ENCODE data around the gene PLXNB1. TPM values are rescaled to one million over a fixed set of nuclear protein-coding genes. Genes with fewer than 3 reads are reported as not detected.

The PLXNB1 gene
- total RNA-seq, 1 experiment from 2014 or later: 35.6 TPM

- no peaks in the 10 kb centered on the region for H3K9me3 ChIP-seq (ENCODE audit: control insufficient read depth in 1 of 2, insufficient read depth in 1 of 2, low read depth in 1 of 2, low read length in 2 of 2)
- H3K36me3 ChIP-seq (ENCODE audit: control insufficient read depth in 1 of 2, insufficient read depth in 2 of 2, low read length in 2 of 2): no peaks in the 10 kb centered on the region
- TF ChIP-seq SP1 (IDR thresholded peaks at IDR 0.05; ENCODE audit: low read depth): no peak
- no peak for TF ChIP-seq ZBTB33 (IDR thresholded peaks at IDR 0.05; ENCODE audit: extremely low read depth, insufficient replicate concordance, low read length)
- TF ChIP-seq, protein P1, sequence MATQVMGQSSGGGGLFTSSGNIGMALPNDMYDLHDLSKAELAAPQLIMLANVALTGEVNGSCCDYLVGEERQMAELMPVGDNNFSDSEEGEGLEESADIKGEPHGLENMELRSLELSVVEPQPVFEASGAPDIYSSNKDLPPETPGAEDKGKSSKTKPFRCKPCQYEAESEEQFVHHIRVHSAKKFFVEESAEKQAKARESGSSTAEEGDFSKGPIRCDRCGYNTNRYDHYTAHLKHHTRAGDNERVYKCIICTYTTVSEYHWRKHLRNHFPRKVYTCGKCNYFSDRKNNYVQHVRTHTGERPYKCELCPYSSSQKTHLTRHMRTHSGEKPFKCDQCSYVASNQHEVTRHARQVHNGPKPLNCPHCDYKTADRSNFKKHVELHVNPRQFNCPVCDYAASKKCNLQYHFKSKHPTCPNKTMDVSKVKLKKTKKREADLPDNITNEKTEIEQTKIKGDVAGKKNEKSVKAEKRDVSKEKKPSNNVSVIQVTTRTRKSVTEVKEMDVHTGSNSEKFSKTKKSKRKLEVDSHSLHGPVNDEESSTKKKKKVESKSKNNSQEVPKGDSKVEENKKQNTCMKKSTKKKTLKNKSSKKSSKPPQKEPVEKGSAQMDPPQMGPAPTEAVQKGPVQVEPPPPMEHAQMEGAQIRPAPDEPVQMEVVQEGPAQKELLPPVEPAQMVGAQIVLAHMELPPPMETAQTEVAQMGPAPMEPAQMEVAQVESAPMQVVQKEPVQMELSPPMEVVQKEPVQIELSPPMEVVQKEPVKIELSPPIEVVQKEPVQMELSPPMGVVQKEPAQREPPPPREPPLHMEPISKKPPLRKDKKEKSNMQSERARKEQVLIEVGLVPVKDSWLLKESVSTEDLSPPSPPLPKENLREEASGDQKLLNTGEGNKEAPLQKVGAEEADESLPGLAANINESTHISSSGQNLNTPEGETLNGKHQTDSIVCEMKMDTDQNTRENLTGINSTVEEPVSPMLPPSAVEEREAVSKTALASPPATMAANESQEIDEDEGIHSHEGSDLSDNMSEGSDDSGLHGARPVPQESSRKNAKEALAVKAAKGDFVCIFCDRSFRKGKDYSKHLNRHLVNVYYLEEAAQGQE (IDR thresholded peaks at IDR 0.05; ENCODE audit: low read depth): no peak
- no peak for TF ChIP-seq TCF7L2 (IDR thresholded peaks at IDR 0.05; ENCODE audit: borderline replicate concordance, extremely low read depth, insufficient read depth, insufficient read length)
- TF ChIP-seq CEBPB (IDR thresholded peaks at IDR 0.05; ENCODE audit: low read depth): no peak
- no peak for TF ChIP-seq EZH2phosphoT487 (IDR thresholded peaks at IDR 0.05; ENCODE audit: borderline replicate concordance)
- no peak for TF ChIP-seq MAX (IDR thresholded peaks at IDR 0.05)
- no peak for TF ChIP-seq EGR1 (IDR thresholded peaks at IDR 0.05; ENCODE audit: low read depth)
- no peak for TF ChIP-seq CBX3 (IDR thresholded peaks at IDR 0.05; ENCODE audit: low read depth)
- no peak for TF ChIP-seq ATF3 (IDR thresholded peaks at IDR 0.05)
- TF ChIP-seq ZFX (IDR thresholded peaks at IDR 0.05): no peak
- TF ChIP-seq FOSL1 (IDR thresholded peaks at IDR 0.05; ENCODE audit: low read depth): no peak
- TF ChIP-seq RAD21 (IDR thresholded peaks at IDR 0.05; ENCODE audit: low read depth): no peak
- CTCF ChIA-PET: no interaction called here
- no peak overlapping the region for H3K4me2 ChIP-seq (ENCODE audit: low read length)
- H3K9ac ChIP-seq (ENCODE audit: low read length): no peak overlapping the region
- DNase-seq (ENCODE audit: low read depth, low spot score): no peak
- RAD21 ChIA-PET (ENCODE audit: low non-redundant PET in 1 of 2, low total read pairs in 2 of 2, uncharacterized antibody in 2 of 2, unreplicated experiment in 2 of 2): no interaction called here
- intact Hi-C loops (cut with micrococcal nuclease): no loop called here
- POLR2A ChIA-PET: no interaction called here
- H3K27me3 ChIP-seq (ENCODE audit: insufficient read depth, low read length): no peaks in the 10 kb centered on the region
- no peaks in the 10 kb centered on the region for H3K79me2 ChIP-seq (ENCODE audit: insufficient read depth, low read length)
- no peaks in the 10 kb centered on the region for H3K4me1 ChIP-seq (ENCODE audit: control insufficient read depth in 1 of 2, insufficient read depth in 2 of 2, low read length in 2 of 2)
- H2AFZ ChIP-seq (ENCODE audit: low read depth, low read length, poor library complexity, severe bottlenecking): no peak overlapping the region
- H3K27ac ChIP-seq (ENCODE audit: low read depth, low read length): no peak overlapping the region
- H3K9me2 ChIP-seq (ENCODE audit: insufficient read depth): no peaks in the 10 kb centered on the region
- no TSS peak for BruUV-seq (replicated peaks)
- H3K4me3 ChIP-seq (replicated peaks in 1 of 2; ENCODE audit: low read depth in 1 of 2, low read length in 2 of 2): no peak overlapping the region
- ATAC-seq: no peak
- H4K20me1 ChIP-seq (ENCODE audit: insufficient read depth): no peaks in the 10 kb centered on the region
Measured at GRCh38 chr3:48372862-48373435, 56.9 kb downstream of the PLXNB1 start.
